ENCODE data around the gene ARHGEF10L. TPM values are rescaled to one million over a fixed set of nuclear protein-coding genes. Genes with fewer than 3 reads are reported as not detected.

Gene ARHGEF10L
- total RNA-seq, 4 donors from 2014 or later: 72.7 to 177 (median 156) TPM

- H3K4me1 ChIP-seq: no peaks in the 10 kb centered on the region
- H3K36me3 ChIP-seq: peaks cover 0 to 69% (median 0%) of the 10 kb centered on the region in 3 donors
- H3K27ac ChIP-seq: peak overlapping the region in 1 of 4 donors; percentile 65
- H3K9me3 ChIP-seq: no peaks in the 10 kb centered on the region
- no peak for DNase-seq
- H3K4me3 ChIP-seq: peak overlapping the region in 1 of 4 donors; percentile 28
- no peaks in the 10 kb centered on the region for H3K27me3 ChIP-seq
- no peak for TF ChIP-seq CTCF (IDR thresholded peaks at IDR 0.05)
- TF ChIP-seq POLR2A (IDR thresholded peaks at IDR 0.05): no peak
Measured at GRCh38 chr1:17617787-17618557, 78.5 kb downstream of the ARHGEF10L start.

- DNase-seq: no peak
- peak overlapping the region in 1 of 4 donors; percentile 65 for H3K27ac ChIP-seq
- no peaks in the 10 kb centered on the region for H3K9me3 ChIP-seq
- H3K4me1 ChIP-seq: peaks cover 0 to 7% (median 0%) of the 10 kb centered on the region in 4 donors
- no peaks in the 10 kb centered on the region for H3K27me3 ChIP-seq
- peaks cover 0 to 72% (median 0%) of the 10 kb centered on the region in 3 donors for H3K36me3 ChIP-seq
- TF ChIP-seq CTCF (IDR thresholded peaks at IDR 0.05) (no peak), POLR2A (IDR thresholded peaks at IDR 0.05) (no peak)
- peak overlapping the region in 1 of 4 donors; percentile 28 for H3K4me3 ChIP-seq
Measured at GRCh38 chr1:17618558-17619247, 79.2 kb downstream of the ARHGEF10L start.

- no peak overlapping the region for H3K27ac ChIP-seq
- TF ChIP-seq CTCF (IDR thresholded peaks at IDR 0.05) (no peak), POLR2A (IDR thresholded peaks at IDR 0.05) (no peak)
- no peak for DNase-seq
- no peaks in the 10 kb centered on the region for H3K9me3 ChIP-seq
- H3K4me3 ChIP-seq: no peak overlapping the region
- peaks cover 0 to 18% (median 0%) of the 10 kb centered on the region in 4 donors for H3K4me1 ChIP-seq
- peaks cover 0 to 80% (median 0%) of the 10 kb centered on the region in 3 donors for H3K36me3 ChIP-seq
- no peaks in the 10 kb centered on the region for H3K27me3 ChIP-seq
Measured at GRCh38 chr1:17620448-17620847, 81.0 kb downstream of the ARHGEF10L start.

- Histone ChIP-seq H3K4me3 (no peak overlapping the region), H3K9me3 (no peaks in the 10 kb centered on the region), H3K27ac (no peak overlapping the region), H3K27me3 (no peaks in the 10 kb centered on the region), H3K36me3 (peaks cover 0 to 85% (median 0%) of the 10 kb centered on the region in 3 donors), H3K4me1 (peaks cover 0 to 18% (median 0%) of the 10 kb centered on the region in 4 donors)
- DNase-seq: no peak
- TF ChIP-seq CTCF (IDR thresholded peaks at IDR 0.05) (no peak), POLR2A (IDR thresholded peaks at IDR 0.05) (no peak)
Measured at GRCh38 chr1:17621691-17622090, 82.2 kb downstream of the ARHGEF10L start.

GRCh38 chr1:17622823-17623222, 83.3 kb downstream of the ARHGEF10L start:
- Histone ChIP-seq H3K36me3 (peaks cover 0 to 93% (median 0%) of the 10 kb centered on the region in 3 donors), H3K4me1 (peaks cover 0 to 18% (median 0%) of the 10 kb centered on the region in 4 donors)
- DNase-seq: no peak

More at GRCh38 chr1:17622823-17623222, 83.3 kb downstream of the ARHGEF10L start:
- Histone ChIP-seq H3K27ac (no peak overlapping the region), H3K27me3 (no peaks in the 10 kb centered on the region), H3K4me3 (no peak overlapping the region), H3K9me3 (no peaks in the 10 kb centered on the region)
- no peak for TF ChIP-seq POLR2A (IDR thresholded peaks at IDR 0.05)
- no peak for TF ChIP-seq CTCF (IDR thresholded peaks at IDR 0.05)

Measured in Peyer's patch (tissue), 4 donors.